SH-SY5Y (cell line): Measurements from ENCODE around the gene SYNE2.

Experiments used
- GATA2 ChIP-seq: IDR thresholded peaks from 2 replicates; pipeline ENCODE4 v1.6.1; 2011; ENCODE audit warnings: mild to moderate bottlenecking, low read depth, low read length
- GATA3 ChIP-seq: IDR thresholded peaks from 2 replicates; pipeline ENCODE4 v1.6.1; 2011; ENCODE audit warnings: low read depth, mild to moderate bottlenecking, low read length, moderate library complexity

SYNE2 gene

GRCh38 chr14:64089920-64090319, 237.1 kb downstream of the SYNE2 start:
- TF ChIP-seq GATA2 (no peak), GATA3 (no peak)

- TF ChIP-seq GATA3 (no peak), GATA2 (no peak)
Observed at GRCh38 chr14:64091217-64091616, 238.4 kb downstream of the SYNE2 start.

GRCh38 chr14:64092338-64092737, 239.5 kb downstream of the SYNE2 start:
- TF ChIP-seq GATA2 (no peak), GATA3 (no peak)

- TF ChIP-seq GATA3 (no peak), GATA2 (no peak)
Observed at GRCh38 chr14:64092940-64093339, 240.1 kb downstream of the SYNE2 start.

GRCh38 chr14:64095620-64096019, 242.8 kb downstream of the SYNE2 start:
- TF ChIP-seq GATA2 = no peak
- TF ChIP-seq GATA3 = no peak

GRCh38 chr14:64098120-64098519, 245.3 kb downstream of the SYNE2 start:
- TF ChIP-seq GATA3 = no peak
- TF ChIP-seq GATA2 = no peak

- TF ChIP-seq GATA3 (no peak), GATA2 (no peak)
Observed at GRCh38 chr14:64107438-64107837, 254.6 kb downstream of the SYNE2 start.

- TF ChIP-seq GATA3 (no peak), GATA2 (no peak)
Observed at GRCh38 chr14:64109819-64110554, 257.2 kb downstream of the SYNE2 start.

GRCh38 chr14:64110802-64111201, 258.0 kb downstream of the SYNE2 start:
- TF ChIP-seq GATA2 (no peak), GATA3 (no peak)

- TF ChIP-seq GATA2 (no peak), GATA3 (no peak)
Observed at GRCh38 chr14:64112867-64113678, 260.3 kb downstream of the SYNE2 start.

- TF ChIP-seq GATA2 = no peak
- TF ChIP-seq GATA3 = no peak
Observed at GRCh38 chr14:64114166-64114565, 261.4 kb downstream of the SYNE2 start.

- TF ChIP-seq GATA3 = no peak
- TF ChIP-seq GATA2 = no peak
Observed at GRCh38 chr14:64114796-64115195, 262.0 kb downstream of the SYNE2 start.

- TF ChIP-seq GATA2 (no peak), GATA3 (no peak)
Observed at GRCh38 chr14:64115401-64115800, 262.6 kb downstream of the SYNE2 start.

GRCh38 chr14:64117671-64118402, 265.0 kb downstream of the SYNE2 start:
- TF ChIP-seq GATA2 (no peak), GATA3 (no peak)

GRCh38 chr14:64118892-64119291, 266.1 kb downstream of the SYNE2 start:
- TF ChIP-seq GATA3 (no peak), GATA2 (no peak)
